Pulmonary artery endothelial cell (primary cell): ENCODE data around the gene ACTR3C. TPM values are rescaled to one million over a fixed set of nuclear protein-coding genes. Genes with fewer than 3 reads are reported as not detected.
"Not testable (repeated sequence)": the region's sequence is repeated elsewhere in the genome, so short reads cannot be mapped to it uniquely, and the experiment has no call there.

Experiments
- DNase-seq: peaks from one replicate; pipeline ENCODE4 v3.0.0-alpha.2; 2011; ENCODE audit warnings: low read depth, low spot score
- total RNA-seq: library from RNA; depleted of rRNA; stranded (reverse); fragments of >200 nt; gene quantifications from 2 replicates; pipeline ENCODE4 v1.2.3, GENCODE V29; 2014

ACTR3C gene
- total RNA-seq, 1 donor from 2014 or later = 0.20 TPM

DNA sequence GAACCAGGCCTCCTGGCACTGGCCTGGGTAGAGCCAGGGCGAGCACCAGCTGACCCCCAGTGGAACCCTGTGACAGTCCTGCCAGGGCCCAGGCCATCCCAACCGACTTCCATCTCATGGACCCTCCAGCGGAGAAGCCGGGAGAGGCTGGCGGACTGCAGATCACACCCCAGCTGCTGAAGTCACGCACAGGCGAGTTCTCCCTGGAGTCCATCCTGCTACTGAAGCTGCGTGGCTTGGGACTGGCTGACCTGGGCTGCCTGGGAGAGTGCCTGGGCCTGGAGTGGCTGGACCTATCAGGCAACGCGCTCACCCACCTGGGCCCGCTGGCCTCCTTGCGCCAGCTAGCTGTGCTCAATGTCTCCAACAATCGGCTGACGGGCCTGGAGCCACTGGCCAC, 13.4 kb upstream of the ACTR3C start:
- DNase-seq = no peak

DNA sequence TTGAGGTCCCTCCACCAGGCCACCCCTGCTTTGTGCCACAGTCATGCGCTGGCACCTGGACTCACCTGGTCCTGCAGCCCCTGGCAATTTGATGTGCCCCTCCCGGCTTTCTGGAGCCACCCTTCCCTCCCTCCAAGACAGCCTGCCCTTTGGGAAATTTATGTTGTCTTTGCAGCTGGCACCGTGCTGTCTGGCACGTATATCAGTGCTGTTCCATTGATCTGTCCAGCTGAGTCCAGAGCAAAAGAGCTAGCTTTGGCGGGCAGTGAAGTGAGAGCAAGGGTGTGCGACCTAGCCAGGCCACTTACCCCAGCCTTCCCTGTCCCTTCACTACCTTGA, 12.4 kb upstream of the ACTR3C start:
- DNase-seq = no peak

DNA sequence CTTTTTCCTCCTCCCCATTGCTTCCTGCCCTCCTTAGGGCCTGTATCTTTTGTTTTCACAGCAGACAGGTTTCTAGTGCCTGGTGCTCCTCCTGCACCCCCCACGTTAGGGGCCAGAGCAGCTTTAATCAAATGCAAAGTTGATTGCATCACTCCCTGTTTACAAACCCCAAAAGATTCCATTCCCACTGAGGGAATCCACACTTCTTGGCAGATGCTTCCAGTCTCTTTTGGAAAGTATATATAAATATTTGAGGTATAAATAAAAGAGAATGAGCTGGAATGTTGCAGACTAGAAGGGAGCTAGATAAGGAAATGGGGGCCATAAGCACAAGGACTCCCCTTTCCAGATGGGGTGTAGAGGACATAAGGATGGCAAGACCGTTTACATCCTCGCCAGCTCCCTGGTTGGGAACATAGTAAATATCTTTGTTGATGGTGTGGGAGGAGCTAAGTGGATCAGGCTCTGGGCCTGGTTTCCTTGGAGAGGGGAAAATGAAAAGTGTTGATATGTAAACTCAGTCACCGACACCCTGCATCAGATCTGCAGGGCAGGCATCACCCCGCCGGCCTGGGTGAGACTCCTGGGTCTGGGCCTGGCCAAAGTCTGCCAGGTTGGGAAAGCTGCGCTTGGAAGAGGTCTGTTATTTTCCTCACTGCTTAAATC, 11.9 kb upstream of the ACTR3C start:
- DNase-seq = no peak

DNA sequence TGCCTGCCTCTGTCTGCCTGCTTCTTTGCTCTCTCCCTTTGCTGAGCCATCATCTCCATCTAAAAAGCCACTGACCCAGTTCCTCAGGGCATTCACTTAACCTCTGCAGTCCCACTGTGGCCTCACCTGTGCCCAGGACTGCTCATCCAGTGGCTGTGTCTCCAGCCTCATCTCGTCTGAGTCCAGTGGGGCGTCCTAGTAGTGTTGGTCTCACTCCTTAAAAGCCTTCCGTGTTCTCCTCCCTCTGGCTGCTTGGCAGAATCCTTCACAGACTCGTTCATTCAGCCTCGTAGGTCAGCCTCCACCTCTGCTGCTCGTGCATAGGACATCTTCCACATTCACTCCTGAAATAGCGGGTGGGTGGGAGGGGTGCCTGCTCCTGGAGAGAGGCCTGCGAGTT, 10.8 kb upstream of the ACTR3C start:
- no peak for DNase-seq

DNA sequence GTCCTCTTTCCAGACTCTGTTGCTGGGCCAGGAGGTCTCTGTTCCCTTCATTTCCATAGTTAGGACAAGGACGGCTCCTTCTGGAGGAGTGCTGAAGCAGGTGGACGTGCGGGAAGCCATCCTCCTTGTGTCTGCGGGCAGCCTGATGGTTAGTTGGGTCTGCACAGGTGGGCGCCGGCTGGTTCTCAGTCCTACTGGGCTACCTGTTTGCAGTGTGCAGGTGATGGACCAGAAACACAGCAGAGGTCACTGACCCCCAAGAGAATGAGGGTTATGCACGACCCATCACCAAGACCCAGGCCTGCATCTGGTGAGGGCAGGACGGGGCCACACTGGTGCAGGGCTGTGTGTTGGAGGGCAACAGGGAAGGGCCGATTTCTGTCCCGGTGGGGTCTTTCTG, 10.3 kb upstream of the ACTR3C start:
- DNase-seq = no peak

DNA sequence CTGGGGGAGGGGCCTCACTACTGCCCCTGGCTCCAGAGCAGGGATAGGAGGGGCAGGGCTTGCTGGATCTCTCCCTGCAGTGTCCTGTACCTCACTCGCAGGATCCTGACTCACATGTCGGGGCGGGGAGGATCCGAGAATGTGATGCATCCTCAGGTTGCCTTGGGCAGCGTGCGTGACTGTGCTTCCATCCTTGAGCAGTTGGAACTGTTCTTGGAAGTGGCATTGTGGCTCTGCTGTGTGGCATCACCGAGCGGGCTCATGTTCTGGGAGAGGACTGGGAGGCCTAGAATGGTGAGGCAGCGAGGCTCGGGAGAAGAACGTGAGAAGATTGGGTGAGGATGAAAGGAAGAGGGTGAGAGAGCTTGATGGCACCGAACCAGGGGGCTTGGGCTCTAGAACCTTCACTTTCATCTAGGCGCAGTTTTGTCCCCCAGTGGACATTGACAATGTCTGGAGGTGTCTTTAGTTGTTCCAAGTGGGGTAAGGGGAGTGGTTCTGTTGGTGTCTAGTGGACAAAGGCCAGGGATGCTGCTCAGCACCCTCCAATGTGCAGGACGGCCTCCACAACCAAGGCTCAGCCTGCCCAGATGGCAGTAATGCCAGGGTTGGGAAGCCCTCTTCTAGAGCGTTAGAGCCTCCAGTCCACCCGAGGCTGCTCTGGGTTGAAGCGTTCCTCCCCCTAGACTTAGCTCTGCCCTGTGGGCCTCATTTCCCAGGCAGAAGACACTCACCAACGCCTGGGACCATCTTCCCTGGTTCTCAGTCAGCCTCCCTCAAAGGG, 9.7 kb upstream of the ACTR3C start:
- DNase-seq = no peak

DNA sequence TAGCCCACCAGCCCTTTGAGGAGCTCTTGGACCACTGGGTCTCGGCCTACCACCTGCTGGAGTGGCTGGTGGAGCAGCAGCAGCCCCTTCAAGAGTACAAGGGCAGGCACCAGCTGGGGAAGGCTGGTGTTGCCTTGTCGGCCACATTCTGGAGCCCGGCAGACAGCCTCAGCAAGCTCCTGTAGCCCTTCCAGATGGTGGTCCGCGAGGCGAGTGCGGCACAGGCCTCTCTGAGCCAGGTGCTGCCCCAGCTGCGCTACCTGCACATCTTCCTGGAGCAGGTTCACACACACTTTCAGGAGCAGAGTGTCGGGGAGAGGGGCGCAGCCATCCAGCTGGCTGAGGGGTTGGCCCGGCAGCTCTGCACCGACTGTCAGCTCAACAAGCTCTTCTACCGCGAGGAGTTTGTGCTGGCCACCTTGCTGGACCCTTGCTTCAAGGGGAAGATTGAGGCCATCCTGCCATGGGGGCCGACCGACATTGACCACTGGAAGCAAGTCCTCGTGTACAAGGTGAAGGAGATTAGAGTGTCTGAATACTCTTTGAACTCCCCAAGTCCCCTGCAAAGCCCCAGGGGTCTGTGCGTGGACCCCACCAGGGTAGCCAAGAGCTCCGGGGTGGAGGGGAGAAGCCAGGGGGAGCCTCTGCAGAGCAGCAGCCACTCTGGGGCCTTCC, 7.0 kb upstream of the ACTR3C start:
- no peak for DNase-seq

DNA sequence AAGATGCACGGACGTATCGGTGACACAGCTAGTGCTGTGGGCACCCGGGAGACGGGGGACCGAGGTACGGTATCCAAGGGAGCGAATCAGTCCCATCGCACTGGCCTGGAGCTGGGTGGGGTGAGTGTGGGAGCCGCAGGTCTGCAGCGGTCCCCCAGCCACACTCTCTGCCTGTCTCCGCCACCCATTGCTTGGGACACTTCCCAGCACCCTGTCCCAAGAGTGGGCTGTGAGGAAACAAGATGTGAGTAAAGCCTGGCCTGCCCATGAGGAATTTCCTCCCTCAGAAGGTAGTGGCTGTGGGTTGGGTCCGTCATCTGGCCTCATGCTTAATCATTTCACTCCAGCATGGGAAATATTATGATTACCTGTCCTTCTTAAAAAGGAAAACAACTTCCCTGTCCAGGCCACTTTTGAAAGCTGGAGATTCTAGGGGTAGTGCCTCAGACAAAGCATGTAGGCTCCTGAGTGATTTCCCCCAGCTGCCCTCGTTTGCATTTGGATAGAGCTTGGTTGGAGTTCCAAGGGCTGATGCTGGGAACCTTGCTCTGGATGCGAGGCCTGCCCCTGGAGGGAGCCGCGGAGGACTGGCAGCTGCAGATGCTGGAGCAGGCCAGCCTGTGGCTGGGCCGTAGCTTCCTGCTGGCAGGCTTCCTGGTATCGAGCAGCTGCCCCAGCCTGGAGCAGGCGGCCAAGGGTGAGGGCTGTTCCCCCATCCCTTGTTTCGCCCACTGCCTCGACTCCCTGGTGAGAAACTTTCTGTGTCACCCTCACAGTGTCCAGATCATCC, 6.2 kb upstream of the ACTR3C start:
- DNase-seq = no peak

DNA sequence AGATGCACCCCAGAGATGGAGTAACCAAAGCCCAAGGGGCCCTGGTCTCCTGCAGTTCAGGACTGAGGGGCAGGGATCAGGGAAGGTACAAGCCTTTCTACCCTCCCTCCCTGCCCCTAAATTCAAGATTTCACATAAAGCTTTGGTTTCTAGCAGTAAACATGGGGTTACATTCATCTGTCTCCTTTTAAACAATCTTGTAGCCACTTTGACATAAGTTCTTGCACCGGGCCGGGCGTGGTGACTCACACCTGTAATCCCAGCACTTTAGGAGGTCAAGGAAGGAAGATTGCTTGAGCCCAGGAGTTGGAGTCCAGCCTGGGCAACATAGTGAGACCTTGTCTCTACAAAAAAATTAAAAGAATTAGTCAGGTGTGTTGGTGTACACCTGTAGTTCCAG, 4.0 kb upstream of the ACTR3C start:
- DNase-seq = no peak

DNA sequence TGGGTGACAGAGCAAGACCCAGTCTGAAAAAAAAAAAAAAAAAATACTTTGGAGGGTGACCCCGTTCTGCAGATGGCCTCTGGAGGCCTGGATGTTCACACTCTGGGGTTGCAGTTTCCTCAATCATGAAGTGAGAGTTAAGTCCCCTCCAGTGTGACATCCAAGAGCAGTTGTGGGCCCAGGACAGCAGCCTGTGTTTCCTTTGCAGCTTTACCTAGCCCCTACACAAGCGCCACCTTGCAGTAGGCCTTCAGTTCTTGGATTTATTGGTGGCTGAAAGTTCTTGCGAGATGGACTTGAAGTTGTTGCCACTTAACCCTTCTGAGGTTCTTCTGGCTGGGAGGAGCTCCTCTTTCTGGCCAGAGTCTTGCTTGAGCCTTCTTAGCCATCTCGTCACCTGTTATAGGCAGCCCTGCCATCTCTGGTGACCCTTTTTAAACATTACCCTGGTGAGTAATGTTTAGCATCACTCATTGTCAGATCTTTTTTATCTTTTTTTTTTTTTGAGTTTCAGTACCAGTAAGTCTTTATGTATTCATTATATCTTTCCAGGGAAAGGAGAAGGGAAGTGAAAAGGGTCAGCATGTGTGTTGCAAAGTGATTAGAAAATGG, 3.4 kb upstream of the ACTR3C start:
- DNase-seq = no peak

DNA sequence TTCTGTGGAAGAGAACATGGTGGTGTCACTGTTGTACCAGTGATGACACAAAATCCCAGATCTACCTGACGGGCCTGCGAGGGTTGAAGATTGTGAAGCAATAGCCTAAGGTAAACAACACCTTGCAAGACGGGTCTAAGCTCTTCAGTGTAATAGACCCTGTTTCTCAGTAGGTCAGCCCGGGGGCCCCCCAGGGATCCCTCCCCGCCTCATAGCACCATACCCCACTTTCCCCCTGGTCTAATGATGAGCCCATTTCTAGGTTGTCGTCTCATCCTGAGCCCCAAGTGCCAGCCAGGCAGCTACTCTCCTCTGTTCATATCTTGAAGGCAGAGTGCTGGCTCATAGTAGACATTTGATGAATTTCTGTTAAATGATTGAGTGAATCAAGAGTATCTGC, 2.6 kb upstream of the ACTR3C start:
- no peak for DNase-seq

DNA sequence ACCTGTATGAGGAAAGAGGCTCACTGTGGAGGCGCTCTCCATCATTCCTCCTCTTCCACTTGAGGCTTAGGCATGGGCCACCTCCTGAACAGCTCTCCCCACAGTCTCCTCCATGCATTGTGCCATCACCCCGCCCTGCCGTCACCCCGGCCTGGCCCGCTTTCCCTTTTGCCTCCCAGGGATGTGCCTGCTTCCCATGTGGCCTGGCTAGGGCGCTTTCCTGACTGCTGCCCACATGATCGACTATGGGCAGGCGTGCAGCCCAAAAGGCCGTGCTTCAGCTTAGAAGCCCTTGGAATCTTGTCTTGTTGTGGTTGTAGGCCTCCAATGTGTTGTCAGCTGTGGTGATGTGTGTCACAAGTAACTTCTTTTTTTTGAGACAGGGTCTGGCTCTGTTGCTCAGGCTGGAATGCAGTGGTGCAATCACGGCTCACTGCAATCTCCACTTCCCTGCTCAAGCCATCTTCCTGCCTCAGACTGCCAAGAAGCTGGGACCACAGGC, 1.8 kb upstream of the ACTR3C start:
- DNase-seq = no peak

DNA sequence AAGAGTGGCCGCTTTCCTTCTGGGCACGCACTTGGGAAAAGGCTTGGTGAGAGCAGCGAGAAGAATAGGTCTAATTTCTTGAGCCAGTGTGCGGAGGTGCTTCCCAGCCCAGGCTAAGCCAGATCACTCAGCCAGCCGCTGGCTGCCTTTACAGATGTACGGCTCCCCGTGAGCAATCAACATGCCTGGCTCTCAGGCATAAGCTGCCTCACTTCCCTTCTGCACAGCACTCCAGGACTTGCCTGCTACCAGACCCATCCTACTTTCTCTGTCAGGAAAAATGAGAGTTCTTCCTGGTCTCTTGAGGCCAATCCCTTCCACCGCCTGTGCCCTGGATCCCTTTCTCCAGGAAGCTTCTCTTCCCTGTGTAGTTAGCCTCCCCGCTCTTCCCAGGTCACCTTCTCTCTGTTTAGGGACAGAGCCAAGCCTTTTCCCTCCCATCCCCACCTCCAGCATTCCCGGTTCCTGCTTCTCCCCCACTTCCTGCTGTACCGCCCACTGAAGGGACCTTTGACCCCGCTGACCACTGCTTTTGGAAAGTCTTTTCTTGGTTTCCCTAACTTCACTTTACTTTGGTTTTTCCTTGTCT, 1.1 kb upstream of the ACTR3C start:
- no peak for DNase-seq

DNA sequence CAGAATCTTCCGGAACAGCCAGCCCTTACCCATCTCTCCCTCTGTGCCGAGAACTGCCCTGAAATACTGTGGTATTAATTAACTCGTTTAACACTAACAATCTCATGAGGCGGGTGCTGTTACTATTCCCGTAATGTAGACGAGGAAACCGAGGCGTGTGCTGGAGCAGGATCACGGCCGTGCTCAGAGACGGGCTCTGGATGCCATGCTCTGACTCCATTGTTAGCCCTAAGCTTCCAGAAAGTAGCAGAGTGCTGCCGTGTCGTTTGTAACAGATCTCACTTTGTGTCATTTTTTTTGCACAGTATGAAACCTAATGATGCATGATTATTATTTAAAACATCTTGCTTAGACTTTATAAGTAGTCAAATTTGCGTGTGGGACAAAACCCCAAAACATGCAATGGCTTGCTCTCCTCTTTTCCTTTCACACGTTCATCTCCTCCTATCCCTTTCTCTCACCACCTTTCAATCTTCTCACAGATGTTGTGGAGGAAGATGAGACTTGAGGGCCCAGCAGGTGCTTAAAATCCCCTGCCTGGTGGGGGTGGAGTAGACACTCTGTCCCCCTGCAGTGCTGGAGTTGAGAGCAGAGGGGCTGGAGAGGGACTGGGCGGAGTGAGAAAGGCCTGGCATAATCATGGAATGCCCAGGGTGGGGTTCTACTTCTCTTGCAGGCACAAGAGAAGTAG, 482 bp upstream of the ACTR3C start:
- DNase-seq = no peak

DNA sequence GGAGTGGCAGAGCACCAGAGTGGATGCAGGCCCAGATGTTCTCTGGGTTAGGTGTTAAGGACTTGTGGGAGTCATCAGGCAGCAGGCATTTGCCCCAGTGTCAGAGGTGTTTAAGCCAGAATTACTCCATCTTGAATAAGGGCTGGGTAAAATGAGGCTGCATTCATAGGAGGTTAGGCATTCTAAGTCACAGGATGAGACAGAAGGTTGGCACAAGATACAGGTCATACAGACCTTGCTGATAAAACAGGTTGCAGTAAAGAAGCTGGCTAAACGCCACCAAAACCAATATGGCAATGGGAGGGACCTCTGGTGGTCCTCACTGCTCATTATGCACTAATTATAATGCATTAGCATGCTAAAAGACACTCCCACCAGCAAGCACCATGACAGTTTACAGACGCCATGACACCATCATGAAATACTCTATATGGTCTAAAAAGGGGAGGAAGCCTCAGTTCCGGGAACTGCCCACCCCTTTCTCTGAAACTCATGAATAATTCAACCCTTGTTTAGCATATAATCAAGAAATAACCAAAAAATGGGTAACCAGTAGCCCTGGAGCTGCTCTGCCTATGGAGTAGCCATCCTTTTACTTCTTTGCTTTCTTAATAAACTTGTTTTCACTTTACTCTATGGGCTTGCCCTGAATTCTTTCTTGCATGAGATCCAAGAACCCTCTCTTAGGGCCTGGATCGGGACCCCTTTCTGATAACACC, 1.1 kb downstream of the ACTR3C start:
- no peak for DNase-seq

DNA sequence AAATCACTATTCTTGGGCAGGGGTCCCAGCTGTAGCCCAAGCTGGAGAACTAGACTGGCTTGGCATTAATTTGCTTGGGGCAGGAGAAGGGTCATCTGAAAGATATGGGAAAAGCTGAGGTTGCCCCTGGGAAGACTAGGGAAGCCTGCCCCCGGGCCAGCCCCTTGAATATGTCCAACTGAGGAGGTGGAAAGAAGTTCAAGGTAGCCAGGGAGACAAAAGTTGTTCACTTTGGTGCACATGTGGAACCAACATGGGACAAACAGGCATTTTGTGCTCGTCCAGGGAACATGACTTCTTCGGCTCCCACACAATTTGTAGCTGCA, 1.6 kb downstream of the ACTR3C start:
- no peak for DNase-seq

DNA sequence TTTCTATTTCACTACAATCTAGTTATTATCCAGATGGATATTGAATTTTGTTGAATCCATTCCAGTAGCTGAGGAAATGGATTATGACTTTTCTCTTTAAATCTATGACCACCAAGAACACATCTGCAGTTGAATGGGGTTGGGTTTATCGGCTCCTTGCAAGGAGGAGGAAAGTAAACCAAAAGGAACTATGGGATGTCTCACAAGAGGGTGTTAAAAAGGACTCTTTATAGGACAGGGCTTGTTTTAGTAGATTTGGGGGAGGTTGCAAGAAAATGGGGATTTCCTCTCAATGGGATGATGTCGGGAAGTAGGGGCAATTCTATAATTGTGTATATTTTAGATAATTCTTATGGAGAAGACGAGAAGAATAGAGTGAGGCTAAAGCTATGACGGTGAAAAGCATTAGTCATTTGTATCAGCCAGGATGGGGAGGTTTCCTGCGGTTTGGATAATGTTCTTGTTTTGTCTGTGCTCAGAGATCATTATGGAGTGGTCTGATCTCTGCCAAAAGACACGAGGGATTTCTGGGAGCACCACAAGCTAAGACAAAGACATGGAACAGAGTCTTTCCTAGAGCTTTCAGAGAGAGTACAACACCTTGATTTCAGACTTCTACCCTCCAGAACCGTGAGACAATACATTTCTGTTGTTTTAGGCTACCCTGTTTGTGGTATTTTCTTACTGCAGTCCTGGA, 5.4 kb downstream of the ACTR3C start:
- no peak for DNase-seq

DNA sequence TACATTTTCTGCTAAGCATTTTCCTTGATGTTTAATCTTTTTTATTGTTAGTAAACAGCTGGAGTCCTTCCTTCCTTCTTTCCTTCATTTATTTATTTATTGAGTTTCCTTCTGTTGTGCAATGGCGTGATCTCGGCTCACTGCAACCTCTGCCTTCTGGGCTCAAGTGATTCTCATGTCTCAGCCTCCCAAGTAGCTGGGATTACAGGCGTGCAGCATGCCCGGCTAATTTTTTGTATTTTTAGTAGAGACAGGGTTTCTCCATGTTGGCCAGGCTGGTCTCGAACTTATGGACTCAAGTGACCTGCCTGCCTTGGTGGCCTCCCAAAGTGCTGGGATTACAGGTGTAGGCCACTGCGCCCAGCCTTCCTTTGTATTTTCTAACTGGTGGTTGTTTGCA, 6.4 kb downstream of the ACTR3C start:
- DNase-seq = not testable (repeated sequence)

DNA sequence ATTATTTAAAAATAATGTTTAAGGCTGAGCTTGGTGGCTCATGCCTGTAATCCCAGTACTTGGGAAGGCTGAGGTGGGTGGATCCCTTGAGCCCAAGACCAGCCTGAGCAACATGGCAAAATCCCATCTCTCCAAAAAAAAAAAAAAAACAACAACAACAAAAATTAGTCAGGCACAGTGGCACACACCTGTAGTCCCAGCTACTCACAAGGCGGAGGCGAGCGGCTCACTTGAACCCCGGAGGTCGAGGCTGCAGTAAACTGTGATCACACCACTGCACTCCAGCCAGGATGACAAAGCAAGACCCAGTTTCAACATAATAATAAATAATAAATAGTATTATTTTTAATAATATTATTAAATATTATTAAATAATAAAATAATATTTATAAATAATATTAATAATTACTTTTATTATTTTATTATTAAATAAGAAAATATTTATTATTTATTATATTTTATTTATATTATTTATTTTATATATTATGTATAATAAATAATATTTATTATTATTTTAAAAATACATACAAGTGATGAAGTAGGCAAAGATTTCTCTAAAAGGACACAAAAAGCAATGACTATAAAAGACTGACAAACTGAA, 8.6 kb downstream of the ACTR3C start:
- DNase-seq = no peak
